Glutamatergic neuron (in vitro differentiated cells): ENCODE measurements around the gene IFT52. TPM values are rescaled to one million over a fixed set of nuclear protein-coding genes. Genes with fewer than 3 reads are reported as not detected.

Source experiments
- DNase-seq: peaks from one replicate; pipeline ENCODE4 v3.0.0; 2022
- H3K27ac Mint-ChIP-seq: one replicate; pipeline ENCODE4 v1.8.0; 2020; ENCODE audit warnings: mild to moderate bottlenecking, mixed read lengths, inconsistent platforms; ENCODE audit not compliant: unreplicated experiment
- H3K27me3 Mint-ChIP-seq: one replicate; pipeline ENCODE4 v1.8.0; 2020; ENCODE audit warnings: mild to moderate bottlenecking, moderate library complexity, mixed read lengths, inconsistent platforms; ENCODE audit not compliant: unreplicated experiment
- H3K36me3 Mint-ChIP-seq: one replicate; pipeline ENCODE4 v1.8.0; 2020; ENCODE audit warnings: mild to moderate bottlenecking, mixed read lengths, inconsistent platforms; ENCODE audit not compliant: unreplicated experiment
- H3K4me1 Mint-ChIP-seq: one replicate; pipeline ENCODE4 v1.8.0; 2020; ENCODE audit warnings: mild to moderate bottlenecking, low read depth, mixed read lengths, inconsistent platforms; ENCODE audit not compliant: unreplicated experiment
- H3K4me3 Mint-ChIP-seq: one replicate; pipeline ENCODE4 v1.8.0; 2020; ENCODE audit warnings: mild to moderate bottlenecking, mixed read lengths, inconsistent platforms; ENCODE audit not compliant: unreplicated experiment
- H3K9me3 Mint-ChIP-seq: one replicate; pipeline ENCODE4 v1.8.0; 2020; ENCODE audit warnings: mild to moderate bottlenecking, moderate library complexity, mixed read lengths, inconsistent platforms; ENCODE audit not compliant: unreplicated experiment
- CTCF ChIP-seq: fragments of 200-600 bp; sonication (generic); IDR thresholded peaks from one replicate; pipeline ENCODE4 v1.5.0; 2021; ENCODE audit not compliant: partially characterized antibody, unreplicated experiment
- total RNA-seq: library from RNA; stranded (reverse); fragmentation: NEBNext Ultra II Directional; extraction: Animal tissue kit (Norgen Biotek cat#: 25700); gene quantifications from one replicate; pipeline ENCODE4 v1.2.1, GENCODE V29; 2021; ENCODE audit not compliant: unreplicated experiment

The IFT52 gene
- total RNA-seq, 1 donor from 2014 or later: 40.3 TPM

- peak overlapping the region; percentile 82 for H3K4me3 Mint-ChIP-seq
- no peak for TF ChIP-seq CTCF
- DNase-seq: peak; percentile 63
- H3K27ac Mint-ChIP-seq: peak overlapping the region; percentile 48
- H3K36me3 Mint-ChIP-seq: no peaks in the 10 kb centered on the region
- peaks cover 2% of the 10 kb centered on the region for H3K9me3 Mint-ChIP-seq
- no peaks in the 10 kb centered on the region for H3K27me3 Mint-ChIP-seq
- no peaks in the 10 kb centered on the region for H3K4me1 Mint-ChIP-seq
Measured at GRCh38 chr20:43667341-43668132, 76.8 kb downstream of the IFT52 start.

DNA sequence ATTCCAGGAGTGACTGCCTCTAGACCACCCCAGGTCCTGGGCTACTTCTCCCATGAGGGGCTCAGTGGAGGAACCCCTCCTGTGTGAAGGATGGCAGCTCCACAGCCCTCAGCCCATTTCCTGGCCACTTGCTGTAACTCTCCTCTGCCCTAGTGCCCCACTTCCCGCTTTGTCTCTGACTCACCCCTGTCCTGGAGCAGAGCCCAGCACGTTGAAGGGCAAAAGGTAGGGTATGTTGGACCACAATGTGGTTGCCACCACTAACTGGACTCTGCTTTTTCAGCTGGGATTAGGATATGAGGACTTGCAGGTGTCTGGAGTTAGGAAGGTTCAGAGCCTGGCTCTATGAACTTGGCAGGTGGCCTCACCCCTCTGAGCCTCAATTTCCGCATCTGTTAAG, 78.6 kb downstream of the IFT52 start:
- DNase-seq: no peak
- Mint-ChIP-seq H3K4me1 (peaks cover 2% of the 10 kb centered on the region), H3K27me3 (no peaks in the 10 kb centered on the region), H3K27ac (no peak overlapping the region), H3K9me3 (peaks cover 2% of the 10 kb centered on the region), H3K4me3 (no peak overlapping the region), H3K36me3 (no peaks in the 10 kb centered on the region)
- TF ChIP-seq CTCF: no peak

DNA sequence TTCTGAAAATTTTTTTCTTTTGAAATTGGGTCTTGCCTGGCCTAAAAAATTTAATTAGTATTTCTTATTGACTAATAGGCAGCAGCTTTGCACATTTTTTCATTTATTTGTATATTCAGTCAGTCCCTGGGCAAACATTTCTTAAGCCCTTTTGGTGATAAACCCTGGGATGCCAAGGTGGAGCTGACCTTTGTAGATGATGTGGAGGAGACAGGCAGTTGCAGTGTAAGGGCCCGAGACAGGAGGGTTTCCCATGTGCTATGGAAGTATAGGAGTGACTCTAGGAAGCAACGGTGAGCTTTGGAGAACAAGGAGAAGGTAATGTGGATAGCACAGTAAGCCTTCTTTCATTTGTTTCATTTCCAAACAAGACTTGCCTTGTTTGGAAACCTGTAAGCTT, 79.7 kb downstream of the IFT52 start:
- Mint-ChIP-seq H3K4me1 (peaks cover 2% of the 10 kb centered on the region), H3K36me3 (no peaks in the 10 kb centered on the region), H3K9me3 (peaks cover 2% of the 10 kb centered on the region), H3K4me3 (no peak overlapping the region), H3K27ac (no peak overlapping the region), H3K27me3 (no peaks in the 10 kb centered on the region)
- DNase-seq: no peak
- no peak for TF ChIP-seq CTCF

DNA sequence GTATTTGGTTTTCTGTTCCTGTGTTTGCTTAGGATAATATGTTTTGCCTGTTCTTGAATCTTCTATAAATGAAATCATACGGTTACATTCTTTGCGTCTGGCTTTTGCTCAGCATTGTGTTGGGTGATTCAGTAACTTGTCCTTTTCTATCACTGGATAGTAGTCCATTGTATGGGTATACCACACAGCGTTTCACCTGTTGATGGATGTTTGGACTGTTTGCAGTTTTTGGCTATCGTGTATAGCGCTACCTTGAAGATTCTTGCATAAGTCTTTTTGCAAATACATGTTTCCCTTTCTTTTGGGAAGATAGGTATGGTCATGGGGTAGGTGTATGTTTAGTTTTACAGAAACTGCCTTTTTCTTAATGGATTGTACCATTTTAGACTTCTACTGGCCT, 85.6 kb downstream of the IFT52 start:
- H3K4me1 Mint-ChIP-seq: peaks cover 12% of the 10 kb centered on the region
- TF ChIP-seq CTCF: no peak
- peaks cover 2% of the 10 kb centered on the region for H3K9me3 Mint-ChIP-seq
- no peak overlapping the region for H3K4me3 Mint-ChIP-seq
- H3K36me3 Mint-ChIP-seq: peaks cover 5% of the 10 kb centered on the region
- H3K27ac Mint-ChIP-seq: no peak overlapping the region
- H3K27me3 Mint-ChIP-seq: peaks cover 3% of the 10 kb centered on the region
- no peak for DNase-seq

DNA sequence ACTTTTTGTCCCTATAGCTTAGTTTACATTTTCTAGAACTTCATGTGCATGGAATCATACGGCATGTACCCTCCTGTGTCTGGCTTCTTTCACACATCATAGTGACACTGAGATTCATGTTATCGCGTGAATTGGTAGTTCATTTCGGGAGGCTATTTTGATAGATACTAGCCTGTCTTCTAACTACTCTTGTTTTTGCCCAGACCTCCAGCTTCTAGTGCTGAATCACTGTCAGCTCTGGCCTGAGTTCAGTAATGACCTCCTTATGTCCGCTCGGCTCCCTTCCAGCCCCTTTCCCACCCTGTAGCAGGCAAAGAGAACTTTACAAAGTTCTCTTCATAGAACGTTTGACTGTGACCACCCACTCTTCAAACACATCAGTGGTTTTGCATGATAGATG, 90.2 kb downstream of the IFT52 start:
- no peak for TF ChIP-seq CTCF
- peaks cover 2% of the 10 kb centered on the region for H3K9me3 Mint-ChIP-seq
- H3K4me3 Mint-ChIP-seq: no peak overlapping the region
- H3K27ac Mint-ChIP-seq: no peak overlapping the region
- peaks cover 5% of the 10 kb centered on the region for H3K36me3 Mint-ChIP-seq
- H3K27me3 Mint-ChIP-seq: peaks cover 4% of the 10 kb centered on the region
- DNase-seq: no peak
- peaks cover 16% of the 10 kb centered on the region for H3K4me1 Mint-ChIP-seq
